HL-60 (cell line): ENCODE data around the gene TNS2.

ENCODE experiments used
- CTCF ChIP-seq: IDR thresholded peaks from one replicate; pipeline ENCODE4 v1.5.1; 2011; ENCODE audit warnings: low read length, control low read depth, inconsistent platforms; ENCODE audit not compliant: insufficient read depth
- GABPA ChIP-seq: IDR thresholded peaks from 2 replicates; pipeline ENCODE4 v1.6.1; 2012; ENCODE audit warnings: low read depth
- REST ChIP-seq: IDR thresholded peaks from 2 replicates; pipeline ENCODE4 v1.6.1; 2012; ENCODE audit warnings: low read depth; ENCODE audit not compliant: insufficient replicate concordance
- SPI1 ChIP-seq: IDR thresholded peaks from 2 replicates; pipeline ENCODE4 v1.6.1; 2012; ENCODE audit warnings: low read depth, mild to moderate bottlenecking, borderline replicate concordance

- TF ChIP-seq CTCF: no peak
- TF ChIP-seq REST: no peak
- TF ChIP-seq GABPA: no peak
- TF ChIP-seq SPI1: no peak
These were observed 9.7 kb downstream of the TNS2 start for GRCh38 chr12:53059434-53060063.
